Endothelial cell of umbilical vein (primary cell): ENCODE measurements around the gene TMEM253. TPM values are rescaled to one million over a fixed set of nuclear protein-coding genes. Genes with fewer than 3 reads are reported as not detected.

ENCODE experiments used
- BruUV-seq: library from RNA; stranded (reverse); fragments of 400-500 nt; replicated peaks from 2 replicates; lab custom pipeline; 2021; lab: Mats Ljungman, UMichigan
- CTCF ChIA-PET: fragments of 300-600, 350-600 bp; sonication (Branson Sonifier 250); formaldehyde crosslinking; loops from one replicate; lab custom pipeline; 2021; ENCODE audit warnings: antibody characterized with exemption, inconsistent platforms; lab: Charles Lee
- POLR2A ChIA-PET: fragments of 300-600, 350-600 bp; sonication (Branson Sonifier 250); formaldehyde crosslinking; loops from one replicate; lab custom pipeline; 2021; ENCODE audit warnings: antibody characterized with exemption, inconsistent platforms; lab: Charles Lee
- DNase-seq: peaks from one replicate; pipeline ENCODE4 v3.0.0-alpha.2; 2011; ENCODE audit warnings: low read depth, low spot score
- FAIRE-seq: peaks from 2 replicates; lab custom pipeline; 2011; peaks lifted over from hg19 to GRCh38; lab: Jason Lieb, UNC
- H2AFZ ChIP-seq: 2 replicates; pipeline ENCODE4 v1.6.0; 2012; ENCODE audit warnings: low read depth, low read length, control low read depth, inconsistent platforms
- H3K27ac ChIP-seq: 2 replicates; pipeline ENCODE4 v1.5.1; 2011; ENCODE audit warnings: low read depth, mild to moderate bottlenecking, control low read depth, low read length, moderate library complexity; ENCODE audit not compliant: insufficient read depth
- H3K27me3 ChIP-seq, 2 experiments: 2 replicates each; pipeline versions ENCODE4 v1.6.0 to v1.6.1; 2011; ENCODE audit warnings: low read length in 2 of 2, mixed read lengths in 1 of 2; ENCODE audit not compliant: control insufficient read depth in 2 of 2, insufficient read depth in 2 of 2
- H3K36me3 ChIP-seq, 2 experiments: 2 replicates in 1 of 2; 3 replicates in 1 of 2; pipeline ENCODE4 v1.5.1; 2011; ENCODE audit warnings: low read length in 2 of 2, mild to moderate bottlenecking in 1 of 2, moderate library complexity in 1 of 2; ENCODE audit not compliant: control insufficient read depth in 2 of 2, insufficient read depth in 2 of 2; ENCODE audit errors: extremely low read depth in 1 of 2
- H3K4me1 ChIP-seq: 3 replicates; pipeline ENCODE4 v1.5.1; 2011; ENCODE audit warnings: mild to moderate bottlenecking, low read length; ENCODE audit not compliant: control insufficient read depth, insufficient read depth; ENCODE audit errors: extremely low read depth
- H3K4me2 ChIP-seq: 2 replicates; pipeline ENCODE4 v1.6.1; 2011; ENCODE audit warnings: low read length, control low read depth, mixed read lengths; ENCODE audit not compliant: insufficient read depth
- H3K4me3 ChIP-seq, 3 experiments: fragments of 200-600 bp in 1 of 3; sonication (generic), shearing (Covaris generic) in 1 of 3; replicated peaks in 1 of 3; 2 replicates each; pipeline ENCODE4 v1.5.1; 2011 to 2016; ENCODE audit warnings: control low read depth in 3 of 3, low read length in 3 of 3, mild to moderate bottlenecking in 2 of 3, inconsistent platforms in 1 of 3, low read depth in 1 of 3, moderate library complexity in 1 of 3; ENCODE audit not compliant: insufficient read depth in 1 of 3
- H3K79me2 ChIP-seq: 2 replicates; pipeline ENCODE4 v1.6.0; 2012; ENCODE audit warnings: low read length, inconsistent platforms; ENCODE audit not compliant: control insufficient read depth, insufficient read depth
- H3K9ac ChIP-seq: replicated peaks from 2 replicates; pipeline ENCODE3; 2011; ENCODE audit warnings: low read length, control low read depth; ENCODE audit not compliant: insufficient read depth; ENCODE audit errors: extremely low read depth
- H3K9me1 ChIP-seq: replicated peaks from 3 replicates; pipeline ENCODE4 v1.6.0; 2011; ENCODE audit warnings: mild to moderate bottlenecking, low read length; ENCODE audit not compliant: control insufficient read depth, insufficient read depth; ENCODE audit errors: extremely low read depth
- H3K9me3 ChIP-seq: replicated peaks from 2 replicates; pipeline ENCODE4 v1.5.1; 2012; ENCODE audit warnings: low read length, inconsistent platforms; ENCODE audit not compliant: control insufficient read depth, insufficient read depth
- H4K20me1 ChIP-seq: replicated peaks from 2 replicates; pipeline ENCODE3; 2011; ENCODE audit warnings: mild to moderate bottlenecking, low read length; ENCODE audit not compliant: control insufficient read depth, insufficient read depth; ENCODE audit errors: extremely low read depth
- FOS ChIP-seq: IDR thresholded peaks from 2 replicates; pipeline ENCODE4 v1.6.1; 2011; ENCODE audit warnings: mild to moderate bottlenecking, low read length, moderate library complexity, borderline replicate concordance; ENCODE audit not compliant: insufficient read depth
- GATA2 ChIP-seq: IDR thresholded peaks from 2 replicates; pipeline ENCODE4 v1.7.0; 2011; ENCODE audit warnings: low read depth, mild to moderate bottlenecking, moderate library complexity, mixed read lengths, low read length; ENCODE audit not compliant: insufficient read length, insufficient read depth
- MYC ChIP-seq: IDR thresholded peaks from one replicate; pipeline ENCODE4 v1.6.1; 2011; ENCODE audit warnings: mild to moderate bottlenecking, low read depth, low read length
- dilution Hi-C: fragments of 300-500 bp; cut with MboI; formaldehyde crosslinking; loops from one replicate; pipeline ENCODE4 v1.15.0; 2019; ENCODE audit warnings: low sequenced_read_pairs; ENCODE audit not compliant: extremely low pct_ligation_motif_present
- intact Hi-C: fragments of 100-400 bp; cut with micrococcal nuclease; formaldehyde crosslinking; loops from one replicate; pipeline ENCODE4 v1.10.0; 2022
- polyA plus RNA-seq, 4 experiments: library from polyadenylated mRNA; depleted of rRNA in 3 of 4; stranded (reverse) in 3 of 4; unstranded in 1 of 4; fragments of >200 nt; gene quantifications; 2 replicates each; pipeline versions ENCODE4 v1.2.1 to v1.2.3, GENCODE V29; 2011 to 2012; ENCODE audit warnings: missing spikeins in 1 of 4
- total RNA-seq: library from RNA; stranded (reverse); gene quantifications from 2 replicates; pipeline ENCODE4 v1.2.3, GENCODE V29; 2021
- TF ChIP-seq, protein P1 (sequence below), 2 donors: IDR thresholded peaks; 1 replicate in 1 of 2; 2 replicates in 1 of 2; pipeline ENCODE4 v1.5.1; 2011; ENCODE audit warnings: low read length in 2 of 2, mild to moderate bottlenecking in 2 of 2, moderate library complexity in 2 of 2, control low read depth in 1 of 2, inconsistent platforms in 1 of 2, low read depth in 1 of 2; ENCODE audit not compliant: insufficient read depth in 1 of 2; ENCODE audit errors: extremely low read depth in 1 of 2

TMEM253 gene
- total and polyA plus RNA-seq, 2 donors (not counting 3 experiments of a cell fraction or from before 2014, with no cell fraction given), result 0.25 TPM; not detected in 1

DNA sequence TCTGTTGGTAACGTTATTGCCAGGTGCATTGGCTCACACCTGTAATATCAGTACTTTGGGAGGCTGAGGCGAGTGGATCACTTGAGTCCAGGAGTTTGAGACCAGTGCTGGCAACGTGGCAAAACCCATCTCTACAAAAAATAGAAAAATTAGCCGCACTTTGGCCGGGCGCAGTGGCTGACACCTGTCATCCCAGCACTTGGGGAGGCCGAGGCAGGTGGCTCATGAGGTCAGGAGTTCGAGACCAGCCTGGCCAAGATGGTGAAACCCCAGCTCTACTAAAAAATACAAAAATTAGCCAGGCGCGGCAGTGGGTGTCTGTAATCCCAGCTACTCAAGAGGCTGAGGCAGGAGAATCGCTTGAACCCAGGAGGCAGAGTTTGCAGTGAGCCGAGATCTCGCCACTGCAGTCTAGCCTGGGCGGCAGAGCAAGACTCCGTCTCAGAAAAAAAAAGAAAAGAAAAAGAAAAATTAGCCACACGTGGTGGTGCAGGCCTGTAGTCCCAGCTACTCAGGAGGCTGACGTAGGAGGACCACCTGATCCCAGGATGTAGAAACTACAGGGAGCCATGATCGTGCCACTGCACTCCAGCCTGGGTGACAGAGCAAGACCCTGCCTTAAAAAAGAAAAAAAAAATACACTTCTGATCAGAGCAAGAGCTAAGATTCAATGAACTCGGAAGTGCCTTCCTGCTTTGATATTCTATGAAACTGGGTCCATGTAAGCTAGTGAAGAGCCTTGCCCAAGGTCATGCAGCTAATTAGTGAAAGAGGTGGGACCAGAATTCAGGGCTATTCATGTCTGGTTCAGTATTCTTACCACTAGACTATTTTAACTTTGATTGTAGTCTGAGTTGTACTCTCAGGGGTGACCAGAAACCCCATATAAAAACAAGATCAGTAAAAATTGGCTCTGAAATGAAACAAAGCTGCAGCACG is 47.4 kb upstream of the TMEM253 start:
- Histone ChIP-seq H3K27me3 (peaks cover 18 to 26% of the 10 kb centered on the region in 2 experiments), H4K20me1 (no peaks in the 10 kb centered on the region), H3K27ac (no peak overlapping the region), H2AFZ (no peak overlapping the region), H3K9ac (no peak overlapping the region), H3K4me2 (no peak overlapping the region), H3K9me1 (no peaks in the 10 kb centered on the region), H3K9me3 (no peaks in the 10 kb centered on the region), H3K4me1 (no peaks in the 10 kb centered on the region), H3K4me3 (no peak overlapping the region), H3K36me3 (no peaks in the 10 kb centered on the region), H3K79me2 (no peaks in the 10 kb centered on the region)
- POLR2A ChIA-PET, result no interaction called here
- FAIRE-seq, result no peak
- CTCF ChIA-PET, result interaction anchor here (1.1 kb wide), 1 partner anchor 15 kb away, joined by 3 read pairs; no protein-coding TSS in a partner anchor
- dilution Hi-C loops (no loop called here), intact Hi-C loops (no loop called here)
- BruUV-seq, result no TSS peak
- no peak for TF ChIP-seq MYC
- no peak for TF ChIP-seq GATA2
- no peak for TF ChIP-seq FOS
- TF ChIP-seq, protein P1, sequence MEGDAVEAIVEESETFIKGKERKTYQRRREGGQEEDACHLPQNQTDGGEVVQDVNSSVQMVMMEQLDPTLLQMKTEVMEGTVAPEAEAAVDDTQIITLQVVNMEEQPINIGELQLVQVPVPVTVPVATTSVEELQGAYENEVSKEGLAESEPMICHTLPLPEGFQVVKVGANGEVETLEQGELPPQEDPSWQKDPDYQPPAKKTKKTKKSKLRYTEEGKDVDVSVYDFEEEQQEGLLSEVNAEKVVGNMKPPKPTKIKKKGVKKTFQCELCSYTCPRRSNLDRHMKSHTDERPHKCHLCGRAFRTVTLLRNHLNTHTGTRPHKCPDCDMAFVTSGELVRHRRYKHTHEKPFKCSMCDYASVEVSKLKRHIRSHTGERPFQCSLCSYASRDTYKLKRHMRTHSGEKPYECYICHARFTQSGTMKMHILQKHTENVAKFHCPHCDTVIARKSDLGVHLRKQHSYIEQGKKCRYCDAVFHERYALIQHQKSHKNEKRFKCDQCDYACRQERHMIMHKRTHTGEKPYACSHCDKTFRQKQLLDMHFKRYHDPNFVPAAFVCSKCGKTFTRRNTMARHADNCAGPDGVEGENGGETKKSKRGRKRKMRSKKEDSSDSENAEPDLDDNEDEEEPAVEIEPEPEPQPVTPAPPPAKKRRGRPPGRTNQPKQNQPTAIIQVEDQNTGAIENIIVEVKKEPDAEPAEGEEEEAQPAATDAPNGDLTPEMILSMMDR (IDR thresholded peaks at IDR 0.05; ENCODE audit: extremely low read depth in 1 of 2, insufficient read depth in 1 of 2, low read depth in 1 of 2, low read length in 2 of 2), result no peak
- no peak for DNase-seq
